IPS-15b (cell line): Measurements from ENCODE around the gene CD300A.
A peak's percentile ranks its signal among the peaks of the same experiment; 100 is the strongest.

Experiments
- H3K27me3 ChIP-seq: one replicate; pipeline ENCODE4 v1.6.1; 2013; ENCODE audit warnings: low read length; ENCODE audit not compliant: control insufficient read depth, insufficient read depth
- H3K36me3 ChIP-seq: one replicate; pipeline ENCODE4 v1.6.1; 2013; ENCODE audit warnings: low read length; ENCODE audit not compliant: control insufficient read depth, insufficient read depth
- H3K4me1 ChIP-seq: one replicate; pipeline ENCODE4 v1.6.1; 2013; ENCODE audit warnings: mild to moderate bottlenecking, low read length; ENCODE audit not compliant: control insufficient read depth, insufficient read depth
- H3K4me3 ChIP-seq: one replicate; pipeline ENCODE4 v1.5.1; 2013; ENCODE audit warnings: low read depth, low read length
- H3K9ac ChIP-seq: one replicate; pipeline ENCODE4 v1.6.1; 2013; ENCODE audit warnings: low read depth, mild to moderate bottlenecking, low read length
- H3K9me3 ChIP-seq: one replicate; pipeline ENCODE4 v1.6.1; 2013; ENCODE audit warnings: mild to moderate bottlenecking, low read length; ENCODE audit not compliant: control insufficient read depth, insufficient read depth

CD300A gene

GRCh38 chr17:74527756-74528155 lies 61.3 kb downstream of the CD300A start:
- no peak overlapping the region for H3K9ac ChIP-seq

DNA sequence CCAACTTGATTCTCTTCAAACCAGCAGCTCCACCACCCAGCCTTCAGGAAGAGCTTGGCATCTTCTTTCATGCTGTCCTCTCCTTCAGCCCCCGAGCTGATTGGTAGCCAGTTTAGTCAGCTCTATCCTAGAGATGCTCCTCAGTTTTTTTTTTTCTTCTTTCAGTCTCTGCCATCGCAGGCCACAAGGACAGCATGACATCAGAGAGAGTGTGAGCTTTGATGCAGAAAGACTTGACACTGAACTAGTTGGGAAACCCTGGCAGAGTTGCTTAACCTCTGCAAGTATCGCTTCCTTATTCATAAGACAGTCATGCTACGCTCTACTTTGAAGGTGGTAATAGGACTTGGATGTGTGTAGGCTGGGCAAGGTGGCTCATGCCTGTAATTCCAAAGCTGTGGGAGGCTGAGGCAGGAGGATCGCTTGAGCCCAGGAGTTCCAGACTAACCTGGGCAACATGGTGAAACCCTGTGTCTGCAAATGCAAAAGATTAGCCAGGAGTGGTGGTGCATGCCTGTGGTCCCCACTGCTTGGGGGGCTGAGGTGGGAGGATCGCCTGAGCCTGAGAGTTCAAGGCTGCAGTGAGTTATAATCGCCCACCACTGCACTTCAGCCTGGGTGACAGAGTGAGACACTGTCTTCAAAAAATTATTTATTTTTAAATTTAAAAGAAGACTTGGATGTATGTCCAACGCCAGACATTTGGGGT lies 62.2 kb downstream of the CD300A start:
- no peaks in the 10 kb centered on the region for H3K9me3 ChIP-seq
- peaks cover 4% of the 10 kb centered on the region for H3K4me1 ChIP-seq
- no peaks in the 10 kb centered on the region for H3K27me3 ChIP-seq
- no peaks in the 10 kb centered on the region for H3K36me3 ChIP-seq
- H3K4me3 ChIP-seq, result no peak overlapping the region
- H3K9ac ChIP-seq, result no peak overlapping the region

More at GRCh38 chr17:74527756-74528155, 61.3 kb downstream of the CD300A start:
- Histone ChIP-seq H3K4me1 (peaks cover 4% of the 10 kb centered on the region), H3K27me3 (no peaks in the 10 kb centered on the region), H3K9me3 (peaks cover 3% of the 10 kb centered on the region), H3K36me3 (no peaks in the 10 kb centered on the region), H3K4me3 (no peak overlapping the region)

DNA sequence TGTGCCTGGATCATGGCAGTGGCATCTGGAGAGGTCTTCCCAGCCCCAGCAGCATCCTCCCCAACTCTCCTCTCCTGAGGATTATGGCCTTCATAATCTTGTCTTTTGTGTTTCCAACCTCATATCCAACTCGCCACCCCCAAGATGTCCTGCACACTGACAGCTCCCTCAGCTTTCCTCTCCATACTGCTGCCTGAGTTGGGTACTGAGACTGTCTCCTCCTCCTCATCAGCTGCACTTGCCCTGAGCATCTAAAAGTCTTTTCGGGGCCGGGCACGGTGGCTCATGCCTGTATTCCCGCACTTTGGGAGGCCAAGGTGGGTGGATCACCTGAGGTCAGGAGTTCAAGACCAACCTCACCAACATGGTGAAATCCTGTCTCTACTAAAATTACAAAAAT lies 62.8 kb downstream of the CD300A start:
- Histone ChIP-seq H3K27me3 (no peaks in the 10 kb centered on the region), H3K36me3 (no peaks in the 10 kb centered on the region), H3K4me3 (no peak overlapping the region), H3K4me1 (peaks cover 4% of the 10 kb centered on the region), H3K9me3 (no peaks in the 10 kb centered on the region), H3K9ac (no peak overlapping the region)

DNA sequence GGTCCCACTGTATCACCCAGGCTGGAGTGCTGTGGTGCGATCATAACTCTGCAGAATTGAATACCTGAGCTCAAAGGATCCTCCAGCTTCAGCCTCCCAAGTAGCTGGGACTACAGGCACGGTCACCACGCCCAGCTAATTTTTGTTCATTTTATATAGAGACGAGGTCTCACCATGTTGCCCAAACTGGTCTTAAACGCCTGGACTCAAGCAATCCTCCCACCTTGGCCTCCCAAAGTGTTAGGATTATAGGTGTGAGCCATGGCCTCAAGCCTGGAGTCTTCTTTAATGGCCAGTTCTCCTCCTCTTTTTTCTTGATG lies 64.4 kb downstream of the CD300A start:
- no peaks in the 10 kb centered on the region for H3K36me3 ChIP-seq
- no peak overlapping the region for H3K4me3 ChIP-seq
- no peak overlapping the region for H3K9ac ChIP-seq
- H3K27me3 ChIP-seq, result no peaks in the 10 kb centered on the region
- H3K9me3 ChIP-seq, result no peaks in the 10 kb centered on the region
- H3K4me1 ChIP-seq, result peaks cover 4% of the 10 kb centered on the region

- Histone ChIP-seq H3K9ac (no peak within 1 kb of the TSS), H3K27me3 (no peaks in the 10 kb centered on the region), H3K4me1 (peaks cover 4% of the 10 kb centered on the region), H3K4me3 (peak within 1 kb of the TSS; percentile 33), H3K9me3 (no peaks in the 10 kb centered on the region), H3K36me3 (no peaks in the 10 kb centered on the region)
These were observed 64.9 kb downstream of the CD300A start, which contains the start of gene CD300LB for GRCh38 chr17:74531231-74531761. CD300LB (minus strand) TSS chr17:74531475; CDS start chr17:74531350, 125 bp downstream.

- Histone ChIP-seq H3K4me1 (peaks cover 4% of the 10 kb centered on the region), H3K4me3 (peak overlapping the region; percentile 33), H3K27me3 (no peaks in the 10 kb centered on the region), H3K36me3 (no peaks in the 10 kb centered on the region), H3K9me3 (no peaks in the 10 kb centered on the region), H3K9ac (no peak overlapping the region)
These were observed 65.7 kb downstream of the CD300A start for GRCh38 chr17:74532115-74532514.
